Endothelial cell of umbilical vein (primary cell): ENCODE data around the gene INSM2.
A peak's percentile ranks its signal among the peaks of the same experiment; 100 is the strongest.

ENCODE experiments used
- CTCF ChIP-seq, 2 donors: IDR thresholded peaks; 1 replicate in 1 of 2; 2 replicates in 1 of 2; pipeline ENCODE4 v1.5.1; 2011; ENCODE audit warnings: low read length in 2 of 2, mild to moderate bottlenecking in 2 of 2, moderate library complexity in 2 of 2, control low read depth in 1 of 2, inconsistent platforms in 1 of 2, low read depth in 1 of 2; ENCODE audit not compliant: insufficient read depth in 1 of 2; ENCODE audit errors: extremely low read depth in 1 of 2
- EZH2 ChIP-seq: IDR thresholded peaks from 2 replicates; pipeline ENCODE4 v1.6.1; 2012; ENCODE audit warnings: borderline replicate concordance, low read depth, mild to moderate bottlenecking, moderate library complexity, low read length, inconsistent platforms; ENCODE audit not compliant: severe bottlenecking
- POLR2A ChIP-seq: IDR thresholded peaks from 2 replicates; pipeline ENCODE4 v1.6.1; 2012; ENCODE audit warnings: low read depth, mild to moderate bottlenecking, control low read depth, low read length

GRCh38 chr14:35534208-35534872, 376 bp downstream of the INSM2 start:
- TF ChIP-seq CTCF (IDR thresholded peaks at IDR 0.05; ENCODE audit: extremely low read depth in 1 of 2, insufficient read depth in 1 of 2, low read depth in 1 of 2, low read length in 2 of 2) (peak in 1 of 2 donors; percentile 2), EZH2 (no peak), POLR2A (no peak)
